Thoracic aorta (tissue), 2 donors: ENCODE data around the gene C9orf152. TPM values are rescaled to one million over a fixed set of nuclear protein-coding genes. Genes with fewer than 3 reads are reported as not detected.
"Not testable (repeated sequence)": the region's sequence is repeated elsewhere in the genome, so short reads cannot be mapped to it uniquely, and the experiment has no call there.

Source experiments
- ATAC-seq: fragments of 150-250 bp; one replicate; pipeline ENCODE4 v1.8.0; 2017; ENCODE audit warnings: low read depth; ENCODE audit not compliant: insufficient number of reproducible peaks, low FRiP score
- DNase-seq: peaks from one replicate; pipeline ENCODE4 v3.0.0-alpha.2; 2020; ENCODE audit warnings: low spot score
- H3K27ac ChIP-seq, 2 donors: fragments of 200-600 bp; sonication (generic); 1 replicate in 1 of 2; 2 replicates in 1 of 2; pipeline ENCODE4 v1.5.1; 2016; ENCODE audit warnings: mild to moderate bottlenecking in 2 of 2, moderate library complexity in 2 of 2
- H3K27me3 ChIP-seq: fragments of 200-600 bp; sonication (generic); replicated peaks from 2 replicates; pipeline ENCODE4 v1.6.0; 2016; ENCODE audit warnings: mild to moderate bottlenecking; ENCODE audit not compliant: insufficient read depth
- H3K36me3 ChIP-seq: fragments of 200-600 bp; sonication (generic); one replicate; pipeline ENCODE4 v1.5.1; 2016
- H3K4me1 ChIP-seq, 2 donors: fragments of 200-600 bp; sonication (generic); 1 replicate in 1 of 2; 2 replicates in 1 of 2; pipeline versions ENCODE4 v1.5.1 to v1.6.0; 2016; ENCODE audit warnings: low read depth in 2 of 2, mild to moderate bottlenecking in 1 of 2; ENCODE audit not compliant: control insufficient read depth in 1 of 2
- H3K4me3 ChIP-seq: fragments of 200-600 bp; sonication (generic); 2 replicates; pipeline ENCODE4 v1.5.1; 2016; ENCODE audit warnings: mild to moderate bottlenecking
- H3K9me3 ChIP-seq: fragments of 200-600 bp; sonication (generic); 2 replicates; pipeline ENCODE4 v1.5.1; 2016
- CTCF ChIP-seq: fragments of 200-600 bp; sonication (generic); IDR thresholded peaks from one replicate; pipeline ENCODE4 v1.5.1; 2019; ENCODE audit warnings: antibody characterized with exemption
- total RNA-seq, 2 donors: library from RNA; depleted of rRNA; stranded (reverse); fragments of >200 nt; gene quantifications; one replicate each; pipeline versions ENCODE4 v1.1.0 to v1.2.3, GENCODE V29; 2016

C9orf152 gene
- total RNA-seq, 2 donors from 2014 or later = 0.56 TPM; not detected in 1

DNA sequence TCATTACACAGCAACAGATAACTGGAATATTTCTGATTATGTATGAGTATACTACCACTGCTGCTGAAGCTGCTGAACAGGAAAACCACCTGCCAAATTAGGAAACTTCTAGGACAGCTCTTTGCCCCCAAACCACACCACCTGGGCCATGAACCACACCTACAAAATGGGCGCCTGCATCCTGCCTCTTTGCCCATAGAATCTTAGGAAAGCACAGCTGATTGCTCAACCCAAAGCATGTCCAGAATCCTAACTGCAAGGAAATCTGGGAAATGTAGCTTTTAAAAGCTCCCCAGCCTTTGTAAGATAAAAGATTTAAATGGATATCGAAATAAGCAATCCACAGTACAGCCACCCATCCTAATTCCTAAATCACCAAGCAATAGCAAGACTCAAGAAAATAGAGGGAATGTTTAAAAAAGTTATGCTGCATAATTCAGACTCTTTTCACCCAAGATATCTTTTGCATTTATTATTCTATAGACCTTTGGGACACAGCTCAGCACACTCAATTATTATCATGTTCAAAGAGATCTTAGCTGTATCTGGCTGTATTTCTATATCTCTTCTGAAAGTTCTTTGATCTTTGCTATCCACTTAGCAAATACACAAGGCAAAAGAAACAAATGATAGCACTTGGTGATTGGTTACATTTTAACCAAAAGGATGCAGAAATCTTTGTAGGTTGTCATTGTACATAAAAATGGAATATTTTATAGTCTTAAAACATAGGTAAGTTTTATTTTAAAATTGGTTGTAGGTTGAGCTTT, 6.8 kb upstream of the C9orf152 start:
- no peaks in the 10 kb centered on the region for H3K36me3 ChIP-seq
- no peaks in the 10 kb centered on the region for H3K4me1 ChIP-seq
- no peaks in the 10 kb centered on the region for H3K9me3 ChIP-seq
- H3K4me3 ChIP-seq = no peak overlapping the region
- no peak for ATAC-seq
- no peaks in the 10 kb centered on the region for H3K27me3 ChIP-seq
- no peak for DNase-seq
- H3K27ac ChIP-seq = no peak overlapping the region
- no peak for TF ChIP-seq CTCF

DNA sequence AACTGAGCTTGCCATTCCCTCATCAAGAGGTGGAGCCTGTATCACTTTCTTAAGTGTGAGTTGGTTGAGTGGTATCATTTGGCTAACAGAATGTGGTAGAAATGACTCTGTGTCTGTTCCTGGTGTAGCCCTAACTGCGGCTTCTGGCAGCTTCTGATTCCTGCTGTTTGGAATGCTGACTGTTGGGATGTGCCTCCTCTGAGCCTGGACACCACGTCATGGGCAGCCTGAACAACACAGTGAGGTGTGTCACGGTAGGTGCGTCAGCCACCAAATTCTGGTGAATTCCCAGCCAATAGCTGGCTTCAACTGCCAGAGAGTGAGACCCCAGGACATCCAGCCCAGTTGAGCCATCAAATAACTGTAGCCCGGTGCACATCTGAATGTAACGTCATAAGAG, 6.1 kb upstream of the C9orf152 start:
- H3K4me3 ChIP-seq = no peak overlapping the region
- no peak for TF ChIP-seq CTCF
- no peaks in the 10 kb centered on the region for H3K27me3 ChIP-seq
- H3K9me3 ChIP-seq = no peaks in the 10 kb centered on the region
- H3K36me3 ChIP-seq = no peaks in the 10 kb centered on the region
- DNase-seq = no peak
- no peak for ATAC-seq
- no peaks in the 10 kb centered on the region for H3K4me1 ChIP-seq
- no peak overlapping the region for H3K27ac ChIP-seq

DNA sequence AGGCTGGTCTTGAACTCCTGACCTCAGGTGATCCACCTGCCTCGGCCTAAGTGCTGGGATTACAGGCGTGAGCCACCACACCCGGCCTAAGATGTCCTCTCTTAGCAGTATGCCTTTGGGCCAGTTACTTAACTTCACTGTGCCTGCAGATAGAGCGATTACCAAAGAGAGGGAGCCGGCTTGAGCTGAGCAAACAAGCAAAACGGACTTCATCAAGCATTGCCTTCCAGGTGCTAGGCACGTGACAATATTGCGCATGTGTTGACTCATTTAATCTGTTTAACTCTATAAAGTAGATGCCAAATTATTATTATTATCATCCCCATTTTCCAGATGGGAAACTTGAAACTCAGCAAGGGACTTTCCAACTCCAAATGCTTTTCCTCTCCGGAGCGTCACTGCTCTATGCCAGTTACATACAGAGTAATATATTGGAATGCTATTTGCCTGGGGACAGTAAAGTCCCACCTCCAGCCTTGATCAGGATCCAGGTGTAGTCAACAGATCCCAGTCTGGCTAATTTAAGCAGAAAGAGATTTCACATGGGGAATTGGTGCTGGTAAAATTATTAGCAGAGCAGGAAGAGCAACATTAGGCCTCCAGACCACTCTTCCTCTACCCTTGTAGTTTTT, 5.6 kb upstream of the C9orf152 start:
- H3K36me3 ChIP-seq = no peaks in the 10 kb centered on the region
- H3K9me3 ChIP-seq = no peaks in the 10 kb centered on the region
- H3K4me3 ChIP-seq = no peak overlapping the region
- H3K4me1 ChIP-seq = no peaks in the 10 kb centered on the region
- H3K27me3 ChIP-seq = no peaks in the 10 kb centered on the region
- ATAC-seq (no peak), DNase-seq (no peak)
- H3K27ac ChIP-seq = no peak overlapping the region
- no peak for TF ChIP-seq CTCF

DNA sequence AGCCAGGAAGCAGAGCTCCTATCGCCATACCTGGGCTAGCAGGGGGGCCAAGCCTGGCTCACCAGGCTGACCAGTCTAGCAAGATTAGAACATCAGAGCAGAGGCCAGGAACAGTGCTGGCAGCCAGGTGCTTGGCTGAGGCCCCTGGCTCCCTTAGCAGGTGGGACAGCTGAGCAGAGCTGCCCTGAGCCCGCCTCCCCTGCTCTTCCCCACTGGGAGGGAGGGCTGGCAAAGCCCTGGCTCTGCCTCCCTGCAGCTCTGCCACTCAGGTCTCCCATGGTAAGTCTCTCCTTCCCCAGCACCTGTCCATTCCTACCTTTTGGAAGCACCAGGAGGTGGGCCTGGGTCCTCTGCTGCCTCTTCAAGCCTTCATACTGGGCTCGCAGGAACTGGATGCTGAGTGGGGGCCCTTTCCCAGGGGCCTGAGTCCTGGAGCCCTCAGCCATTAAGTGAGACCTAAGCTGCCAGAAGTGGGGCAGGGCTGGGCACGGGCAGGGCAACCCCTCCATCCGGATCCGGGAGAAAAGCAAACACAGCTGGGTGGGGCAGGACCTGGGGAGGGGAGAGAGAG, 803 bp downstream of the C9orf152 start:
- ATAC-seq = no peak
- H3K9me3 ChIP-seq = no peaks in the 10 kb centered on the region
- no peak overlapping the region for H3K4me3 ChIP-seq
- H3K27ac ChIP-seq = no peak overlapping the region
- no peaks in the 10 kb centered on the region for H3K4me1 ChIP-seq
- no peaks in the 10 kb centered on the region for H3K36me3 ChIP-seq
- DNase-seq = no peak
- H3K27me3 ChIP-seq = no peaks in the 10 kb centered on the region
- no peak for TF ChIP-seq CTCF

DNA sequence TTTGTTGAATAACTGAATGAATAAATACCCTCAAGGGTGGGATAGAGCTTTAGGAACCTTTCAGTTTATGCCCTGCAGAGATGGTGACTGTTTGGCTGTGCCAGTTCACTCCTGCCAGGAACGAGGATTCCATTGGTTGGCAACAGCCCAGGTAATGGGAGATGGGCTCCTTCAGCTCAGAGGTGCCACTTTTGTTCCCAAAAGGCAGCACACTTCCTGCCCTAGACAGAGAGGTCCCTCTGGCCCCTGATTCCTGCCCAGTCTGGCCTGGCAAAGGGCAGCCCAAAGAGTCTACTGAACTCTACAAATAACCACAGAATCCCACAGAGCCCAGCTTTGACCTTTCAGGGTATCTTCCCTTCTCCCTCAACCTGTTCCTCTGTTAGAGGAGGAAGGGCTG, 1.6 kb downstream of the C9orf152 start:
- H3K36me3 ChIP-seq = no peaks in the 10 kb centered on the region
- DNase-seq (no peak), ATAC-seq (no peak)
- no peaks in the 10 kb centered on the region for H3K9me3 ChIP-seq
- no peak overlapping the region for H3K4me3 ChIP-seq
- no peak for TF ChIP-seq CTCF
- H3K4me1 ChIP-seq = no peaks in the 10 kb centered on the region
- H3K27ac ChIP-seq = no peak overlapping the region
- no peaks in the 10 kb centered on the region for H3K27me3 ChIP-seq

DNA sequence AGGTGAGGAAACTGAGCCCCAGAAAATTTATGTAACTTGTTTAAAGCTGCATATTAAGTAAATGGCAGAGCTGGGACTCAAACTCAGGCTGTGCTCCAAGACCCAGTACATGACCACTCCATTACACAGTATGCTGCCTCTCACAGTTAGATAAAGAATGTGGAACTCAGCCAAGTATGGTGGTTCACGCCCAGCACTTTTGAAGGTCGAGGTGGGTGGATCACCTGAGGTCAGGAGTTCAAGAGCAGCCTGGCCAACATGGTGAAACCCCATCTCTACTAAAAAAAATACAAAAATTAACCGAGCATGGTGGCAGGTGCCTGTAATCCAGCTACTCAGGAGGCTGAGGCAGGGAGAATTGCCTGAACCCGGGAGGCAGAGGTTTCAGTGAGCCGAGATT, 2.3 kb downstream of the C9orf152 start:
- H3K4me3 ChIP-seq, ATAC-seq, DNase-seq: not testable (repeated sequence)

More for the DNA sequence above, 2.3 kb downstream of the C9orf152 start:
- not testable (repeated sequence) for H3K27ac ChIP-seq, H3K36me3 ChIP-seq, H3K4me1 ChIP-seq, H3K27me3 ChIP-seq, H3K9me3 ChIP-seq
